CD4-positive, CD25-positive, alpha-beta regulatory T cell (primary cell): Measurements from ENCODE around the gene CCSER1. TPM values are rescaled to one million over a fixed set of nuclear protein-coding genes. Genes with fewer than 3 reads are reported as not detected.
"Not testable (repeated sequence)": the region's sequence is repeated elsewhere in the genome, so short reads cannot be mapped to it uniquely, and the experiment has no call there.

Experiments used
- ATAC-seq, 2 donors: fragments of 150-1000 bp; cut with Tn5 transposase; one replicate each; pipeline ENCODE4 v1.10.0; 2021; ENCODE audit warnings: low read depth in 2 of 2, moderate number of reproducible peaks in 2 of 2, moderate library complexity in 1 of 2
- DNase-seq, 3 donors: peaks; one replicate each; pipeline versions ENCODE4 v3.0.0 to v3.0.0-alpha.2; 2012 to 2022; ENCODE audit warnings: mixed read lengths in 1 of 3
- H3K27ac ChIP-seq: one replicate; pipeline ENCODE4 v1.7.0; 2013; ENCODE audit warnings: mild to moderate bottlenecking, low read length; ENCODE audit not compliant: insufficient read depth, poor library complexity, severe bottlenecking
- H3K27me3 ChIP-seq: one replicate; pipeline ENCODE4 v1.7.0; 2013; ENCODE audit warnings: low read length; ENCODE audit not compliant: control insufficient read depth, insufficient read depth
- H3K36me3 ChIP-seq: one replicate; pipeline ENCODE4 v1.7.0; 2013; ENCODE audit warnings: mild to moderate bottlenecking, low read length, moderate library complexity; ENCODE audit not compliant: control insufficient read depth, insufficient read depth
- H3K4me1 ChIP-seq: 2 replicates; pipeline ENCODE4 v1.7.0; 2013; ENCODE audit warnings: mild to moderate bottlenecking, low read length; ENCODE audit not compliant: insufficient read depth, control insufficient read depth, poor library complexity, severe bottlenecking
- H3K4me3 ChIP-seq: one replicate; pipeline ENCODE4 v1.7.0; 2013; ENCODE audit warnings: low read depth, mild to moderate bottlenecking, low read length, moderate library complexity
- H3K9me3 ChIP-seq, 2 experiments: 1 replicate in 1 of 2; 2 replicates in 1 of 2; pipeline ENCODE4 v1.7.0; 2013; ENCODE audit warnings: low read length in 2 of 2, mild to moderate bottlenecking in 1 of 2, moderate library complexity in 1 of 2; ENCODE audit not compliant: control insufficient read depth in 2 of 2
- H3K27ac Mint-ChIP-seq, 3 donors: one replicate each; pipeline ENCODE4 v1.8.0; 2020 to 2022; ENCODE audit warnings: mild to moderate bottlenecking in 3 of 3, mixed read lengths in 3 of 3, moderate library complexity in 2 of 3
- H3K27me3 Mint-ChIP-seq: one replicate; pipeline ENCODE4 v1.8.0; 2022; ENCODE audit warnings: mild to moderate bottlenecking, mixed read lengths
- H3K36me3 Mint-ChIP-seq: one replicate; pipeline ENCODE4 v1.8.0; 2020; ENCODE audit warnings: mixed read lengths
- H3K4me1 Mint-ChIP-seq, 4 donors: one replicate each; pipeline ENCODE4 v1.8.0; 2020 to 2022; ENCODE audit warnings: mixed read lengths in 4 of 4, mild to moderate bottlenecking in 1 of 4
- H3K4me3 Mint-ChIP-seq, 4 donors: one replicate each; pipeline ENCODE4 v1.8.0; 2020 to 2022; ENCODE audit warnings: mild to moderate bottlenecking in 4 of 4, mixed read lengths in 4 of 4, moderate library complexity in 3 of 4
- H3K9me3 Mint-ChIP-seq, 7 donors: one replicate each; pipeline ENCODE4 v1.8.0; 2020 to 2022; ENCODE audit warnings: mixed read lengths in 7 of 7, mild to moderate bottlenecking in 3 of 7, moderate library complexity in 2 of 7
- polyA plus RNA-seq, 4 donors: library from polyadenylated mRNA; unstranded; fragments of 300-500 nt; fragmentation: Illumina TruSeq; gene quantifications; one replicate each; pipeline ENCODE4 v1.2.3, GENCODE V29; 2021
- total RNA-seq: library from RNA; stranded (reverse); gene quantifications from one replicate; pipeline ENCODE4 v1.2.3, GENCODE V29; 2022

CCSER1 gene
- total and polyA plus RNA-seq, 5 donors from 2014 or later: 0.20 to 0.60 TPM; not detected in 3

DNA sequence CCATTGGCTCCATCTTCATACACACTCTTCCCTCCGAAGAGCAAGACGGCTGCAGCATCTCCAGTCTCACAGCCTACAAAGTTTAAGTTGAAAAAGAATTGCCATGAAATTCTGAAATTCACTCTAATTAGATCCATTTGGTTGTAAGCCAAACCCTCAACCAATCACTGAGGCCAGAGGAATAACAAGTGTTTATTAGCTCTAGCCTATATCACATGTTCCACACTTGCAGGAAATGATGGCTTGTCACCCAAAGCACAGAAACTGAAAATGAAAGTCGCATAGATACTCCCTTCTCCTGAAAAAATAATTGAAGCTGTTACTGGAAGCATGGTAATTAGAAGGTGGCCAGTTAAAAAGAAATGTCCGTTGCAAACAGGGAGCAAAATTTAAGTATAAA is 1071.8 kb downstream of the CCSER1 start:
- no peaks in the 10 kb centered on the region for H3K4me1 ChIP-seq
- Mint-ChIP-seq H3K4me1 (no peaks in the 10 kb centered on the region), H3K9me3 (peaks cover 0 to 12% (median 5%) of the 10 kb centered on the region in 7 donors), H3K36me3 (no peaks in the 10 kb centered on the region), H3K4me3 (no peak overlapping the region), H3K27ac (no peak overlapping the region), H3K27me3 (no peaks in the 10 kb centered on the region)
- H3K27me3 ChIP-seq: no peaks in the 10 kb centered on the region
- DNase-seq: no peak
- no peaks in the 10 kb centered on the region for H3K9me3 ChIP-seq
- H3K36me3 ChIP-seq: no peaks in the 10 kb centered on the region
- no peak for ATAC-seq
- H3K27ac ChIP-seq: no peak overlapping the region
- no peak overlapping the region for H3K4me3 ChIP-seq

DNA sequence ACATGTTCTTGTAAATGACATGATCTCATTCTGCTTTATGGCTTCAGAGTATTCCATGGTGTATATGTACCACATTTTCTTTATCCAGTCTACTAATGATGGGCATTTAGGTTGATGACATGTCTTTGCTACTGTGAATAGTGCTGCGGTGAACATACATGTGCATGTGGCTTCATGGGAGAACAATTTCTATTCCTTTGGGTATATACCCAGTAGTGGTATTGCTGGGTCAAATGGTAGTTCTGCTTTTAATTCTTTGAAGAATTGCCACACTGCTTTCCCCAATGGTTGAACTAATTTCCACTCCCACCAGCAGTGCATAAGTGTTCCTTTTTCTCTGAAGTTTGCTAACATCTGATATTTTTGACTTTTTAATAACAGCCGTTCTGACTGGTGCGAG is 1080.3 kb downstream of the CCSER1 start:
- Mint-ChIP-seq H3K9me3 (peaks cover 0 to 18% (median 4%) of the 10 kb centered on the region in 7 donors), H3K36me3 (no peaks in the 10 kb centered on the region), H3K4me1 (no peaks in the 10 kb centered on the region), H3K27ac (no peak overlapping the region), H3K4me3 (no peak overlapping the region), H3K27me3 (no peaks in the 10 kb centered on the region)
- Histone ChIP-seq H3K4me1 (no peaks in the 10 kb centered on the region), H3K4me3 (no peak overlapping the region), H3K36me3 (no peaks in the 10 kb centered on the region), H3K9me3 (no peaks in the 10 kb centered on the region), H3K27me3 (no peaks in the 10 kb centered on the region), H3K27ac (no peak overlapping the region)
- ATAC-seq (no peak), DNase-seq (no peak)

- H3K4me3 ChIP-seq: no peak overlapping the region
- Mint-ChIP-seq H3K27me3 (no peaks in the 10 kb centered on the region), H3K9me3 (peaks cover 0 to 25% (median 4%) of the 10 kb centered on the region in 7 donors), H3K4me1 (no peaks in the 10 kb centered on the region), H3K4me3 (no peak overlapping the region), H3K36me3 (no peaks in the 10 kb centered on the region), H3K27ac (no peak overlapping the region)
- H3K27ac ChIP-seq: no peak overlapping the region
- no peaks in the 10 kb centered on the region for H3K4me1 ChIP-seq
- no peaks in the 10 kb centered on the region for H3K9me3 ChIP-seq
- H3K27me3 ChIP-seq: no peaks in the 10 kb centered on the region
- ATAC-seq: no peak
- no peak for DNase-seq
- H3K36me3 ChIP-seq: no peaks in the 10 kb centered on the region
Observed at GRCh38 chr4:91212211-91212610, 1085.0 kb downstream of the CCSER1 start.

GRCh38 chr4:91217831-91218403 is 1090.7 kb downstream of the CCSER1 start:
- not testable (repeated sequence) for ATAC-seq, H3K27me3 Mint-ChIP-seq, H3K4me1 ChIP-seq, H3K4me3 ChIP-seq, DNase-seq, H3K27me3 ChIP-seq, H3K27ac ChIP-seq, H3K36me3 Mint-ChIP-seq, H3K36me3 ChIP-seq, H3K4me1 Mint-ChIP-seq, H3K9me3 ChIP-seq, H3K4me3 Mint-ChIP-seq, H3K27ac Mint-ChIP-seq
- peaks cover 0 to 26% (median 2%) of the 10 kb centered on the region in 7 donors for H3K9me3 Mint-ChIP-seq

DNA sequence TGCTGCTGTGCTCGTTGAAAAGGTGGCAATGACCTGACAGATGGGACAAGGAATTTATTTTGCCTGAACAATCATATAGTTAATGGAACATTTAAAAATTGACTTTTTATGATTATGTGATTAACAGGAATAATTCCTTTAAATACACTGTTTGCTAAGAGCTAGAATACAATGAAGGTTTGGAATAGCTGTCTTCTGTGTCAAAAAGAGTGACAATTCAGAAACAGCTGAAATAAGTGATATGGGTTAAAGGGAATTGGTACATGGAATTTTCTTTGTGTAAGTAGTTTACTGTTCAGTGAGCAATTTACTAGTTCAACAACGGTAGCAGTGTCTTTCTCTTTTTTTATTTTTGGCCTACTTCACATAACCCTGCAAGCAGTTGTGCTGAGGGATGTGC is 1093.1 kb downstream of the CCSER1 start:
- DNase-seq: no peak
- Histone ChIP-seq H3K36me3 (no peaks in the 10 kb centered on the region), H3K4me1 (no peaks in the 10 kb centered on the region), H3K9me3 (no peaks in the 10 kb centered on the region), H3K4me3 (no peak overlapping the region), H3K27ac (no peak overlapping the region), H3K27me3 (no peaks in the 10 kb centered on the region)
- no peaks in the 10 kb centered on the region for H3K27me3 Mint-ChIP-seq
- no peaks in the 10 kb centered on the region for H3K4me1 Mint-ChIP-seq
- H3K4me3 Mint-ChIP-seq: no peak overlapping the region
- H3K36me3 Mint-ChIP-seq: no peaks in the 10 kb centered on the region
- ATAC-seq: no peak
- no peak overlapping the region for H3K27ac Mint-ChIP-seq
- H3K9me3 Mint-ChIP-seq: peaks cover 0 to 22% (median 1%) of the 10 kb centered on the region in 7 donors

- ATAC-seq (no peak), DNase-seq (no peak)
- Mint-ChIP-seq H3K4me3 (no peak overlapping the region), H3K9me3 (peaks cover 0 to 15% (median 1%) of the 10 kb centered on the region in 7 donors), H3K27me3 (no peaks in the 10 kb centered on the region), H3K36me3 (no peaks in the 10 kb centered on the region), H3K4me1 (no peaks in the 10 kb centered on the region), H3K27ac (no peak overlapping the region)
- no peaks in the 10 kb centered on the region for H3K36me3 ChIP-seq
- no peak overlapping the region for H3K4me3 ChIP-seq
- no peaks in the 10 kb centered on the region for H3K9me3 ChIP-seq
- H3K27ac ChIP-seq: no peak overlapping the region
- no peaks in the 10 kb centered on the region for H3K4me1 ChIP-seq
- no peaks in the 10 kb centered on the region for H3K27me3 ChIP-seq
Observed at GRCh38 chr4:91222014-91222413, 1094.8 kb downstream of the CCSER1 start.

GRCh38 chr4:91226867-91227266 is 1099.7 kb downstream of the CCSER1 start:
- no peaks in the 10 kb centered on the region for H3K9me3 ChIP-seq
- no peak overlapping the region for H3K4me3 Mint-ChIP-seq
- no peaks in the 10 kb centered on the region for H3K36me3 Mint-ChIP-seq
- H3K36me3 ChIP-seq: no peaks in the 10 kb centered on the region
- H3K4me1 ChIP-seq: no peaks in the 10 kb centered on the region
- no peak overlapping the region for H3K27ac Mint-ChIP-seq
- no peaks in the 10 kb centered on the region for H3K4me1 Mint-ChIP-seq
- H3K4me3 ChIP-seq: no peak overlapping the region
- peaks cover 0 to 7% (median 1%) of the 10 kb centered on the region in 7 donors for H3K9me3 Mint-ChIP-seq
- no peaks in the 10 kb centered on the region for H3K27me3 ChIP-seq
- DNase-seq (no peak), ATAC-seq (no peak)
- H3K27me3 Mint-ChIP-seq: no peaks in the 10 kb centered on the region
- no peak overlapping the region for H3K27ac ChIP-seq

DNA sequence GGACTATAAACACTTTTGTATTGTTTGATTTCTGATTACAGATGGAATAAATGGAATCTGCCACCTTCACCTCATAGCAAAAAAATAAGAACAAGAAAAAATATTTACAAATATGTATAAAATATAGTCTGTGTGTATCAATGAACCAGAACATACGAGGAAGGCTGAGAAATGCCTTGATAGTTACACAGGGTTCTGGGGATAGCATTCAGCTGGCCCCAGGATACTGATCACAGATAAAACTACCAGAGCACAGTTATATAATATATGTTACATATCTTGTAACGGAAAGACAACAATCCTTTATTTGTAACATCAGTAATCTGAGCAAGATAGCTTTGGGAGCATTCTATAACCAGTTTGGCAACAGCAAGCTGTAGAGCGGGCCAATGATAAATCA is 1101.5 kb downstream of the CCSER1 start:
- H3K27ac Mint-ChIP-seq: no peak overlapping the region
- H3K27me3 Mint-ChIP-seq: no peaks in the 10 kb centered on the region
- H3K4me3 Mint-ChIP-seq: no peak overlapping the region
- Histone ChIP-seq H3K4me3 (no peak overlapping the region), H3K36me3 (no peaks in the 10 kb centered on the region), H3K9me3 (no peaks in the 10 kb centered on the region), H3K27ac (no peak overlapping the region), H3K4me1 (no peaks in the 10 kb centered on the region), H3K27me3 (no peaks in the 10 kb centered on the region)
- DNase-seq: no peak
- ATAC-seq: no peak
- no peaks in the 10 kb centered on the region for H3K36me3 Mint-ChIP-seq
- peaks cover 0 to 7% (median 2%) of the 10 kb centered on the region in 7 donors for H3K9me3 Mint-ChIP-seq
- H3K4me1 Mint-ChIP-seq: no peaks in the 10 kb centered on the region
